HG03378 (cell line): ENCODE measurements around the gene RETNLB.
A peak's percentile ranks its signal among the peaks of the same experiment; 100 is the strongest.

Experiments
- ATAC-seq: cut with Tn5 transposase; IDR thresholded peaks from one replicate; pipeline ENCODE4 v1.9.1; 2021; ENCODE audit warnings: mild to moderate bottlenecking, moderate library complexity; ENCODE audit not compliant: unreplicated experiment

Gene RETNLB, protein sequence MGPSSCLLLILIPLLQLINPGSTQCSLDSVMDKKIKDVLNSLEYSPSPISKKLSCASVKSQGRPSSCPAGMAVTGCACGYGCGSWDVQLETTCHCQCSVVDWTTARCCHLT

GRCh38 chr3:108757404-108757982 is at the start of gene RETNLB:
TSS of gene RETNLB (minus strand) at chr3:108757410. CDS start at chr3:108757185, 225 bp downstream.
- no peak for ATAC-seq

GRCh38 chr3:108806316-108806715 is 49.1 kb upstream of the RETNLB start:
- peak; percentile 73 for ATAC-seq

- no peak for ATAC-seq
These were observed 47.8 kb upstream of the RETNLB start for GRCh38 chr3:108804966-108805365.

DNA sequence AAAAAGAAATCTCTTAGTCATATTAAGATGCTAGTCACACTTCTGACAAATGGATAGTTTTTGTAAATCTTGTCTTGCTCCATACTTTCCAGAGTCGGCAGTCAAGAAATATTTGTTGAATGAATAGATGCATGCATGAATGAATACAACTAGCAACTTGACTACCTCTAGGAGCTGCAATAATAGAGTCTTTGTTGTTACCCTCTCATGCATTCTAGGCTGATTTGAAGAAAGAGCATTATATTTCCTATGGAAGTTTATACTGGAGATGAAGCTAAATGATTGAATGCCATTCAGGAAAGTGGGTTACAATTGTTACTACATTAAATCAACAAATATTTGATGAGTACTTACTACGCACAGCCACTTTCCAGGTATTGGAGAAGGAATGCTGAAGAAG is 47.2 kb upstream of the RETNLB start:
- no peak for ATAC-seq

GRCh38 chr3:108791473-108791872 is 34.3 kb upstream of the RETNLB start:
- ATAC-seq, result no peak

DNA sequence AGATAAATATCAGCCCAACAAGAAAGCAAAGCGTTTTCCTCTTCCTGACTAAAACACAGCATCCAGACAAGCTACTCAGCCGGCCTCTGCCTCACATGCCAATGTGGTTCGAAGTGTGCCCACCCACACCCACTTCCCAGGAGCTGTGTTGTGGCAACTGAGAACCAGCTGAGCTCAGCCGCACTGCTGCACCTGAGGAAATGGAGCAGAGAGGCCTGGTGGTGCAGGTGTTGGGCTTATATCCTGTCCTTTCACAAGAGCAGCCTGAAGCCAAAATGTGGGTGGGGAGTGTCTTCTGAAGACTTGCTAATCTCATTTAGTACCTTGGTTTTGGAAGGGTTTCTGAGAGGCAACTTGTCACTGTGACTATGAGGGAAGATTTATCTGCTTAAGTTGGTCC is 23.0 kb upstream of the RETNLB start:
- ATAC-seq, result no peak

GRCh38 chr3:108779496-108779895 is 22.3 kb upstream of the RETNLB start:
- no peak for ATAC-seq

GRCh38 chr3:108775649-108776048 is 18.4 kb upstream of the RETNLB start:
- ATAC-seq, result no peak

GRCh38 chr3:108767253-108767652 is 10.0 kb upstream of the RETNLB start:
- ATAC-seq, result no peak

- ATAC-seq, result no peak
These were observed 1.5 kb downstream of the RETNLB start for GRCh38 chr3:108755686-108756085.

DNA sequence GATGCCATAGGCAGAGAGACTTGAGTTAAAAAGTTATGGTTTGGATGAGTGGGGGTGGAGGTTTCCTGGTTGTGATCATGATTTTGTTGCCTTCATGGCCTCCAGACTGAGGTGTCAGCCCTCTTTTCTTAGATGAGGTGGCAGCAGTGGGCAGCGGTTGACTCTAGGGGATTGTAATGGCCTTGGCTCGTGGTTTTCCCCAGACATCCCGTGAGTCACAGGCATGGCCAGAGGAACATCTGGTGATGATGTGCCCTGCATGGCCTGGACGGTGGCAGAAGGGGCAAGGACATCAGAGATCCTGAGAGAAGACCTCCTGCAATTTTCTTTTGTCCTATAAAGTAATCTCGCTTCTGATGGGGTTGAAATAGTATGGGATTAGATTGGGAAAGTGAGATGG is 12.4 kb downstream of the RETNLB start:
- ATAC-seq, result no peak

DNA sequence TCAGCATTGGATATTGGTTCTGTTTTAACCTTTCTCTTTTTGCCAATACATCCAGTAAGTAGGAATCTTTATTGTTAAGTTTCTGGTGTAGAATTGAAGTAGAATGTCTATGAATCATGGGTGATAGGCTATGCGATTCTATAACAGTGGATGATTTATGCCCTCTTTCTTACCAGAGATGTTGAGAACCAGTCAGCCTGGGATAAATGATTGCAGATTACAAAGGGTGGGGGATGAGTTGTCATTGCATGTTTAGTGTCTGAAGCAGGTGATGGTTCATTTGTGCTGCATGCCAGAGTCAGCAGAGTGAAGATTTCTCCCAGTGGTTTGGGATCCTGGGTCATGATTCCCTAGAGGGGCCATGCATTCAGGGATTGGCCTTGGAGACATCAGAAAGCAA is 14.3 kb downstream of the RETNLB start:
- no peak for ATAC-seq

DNA sequence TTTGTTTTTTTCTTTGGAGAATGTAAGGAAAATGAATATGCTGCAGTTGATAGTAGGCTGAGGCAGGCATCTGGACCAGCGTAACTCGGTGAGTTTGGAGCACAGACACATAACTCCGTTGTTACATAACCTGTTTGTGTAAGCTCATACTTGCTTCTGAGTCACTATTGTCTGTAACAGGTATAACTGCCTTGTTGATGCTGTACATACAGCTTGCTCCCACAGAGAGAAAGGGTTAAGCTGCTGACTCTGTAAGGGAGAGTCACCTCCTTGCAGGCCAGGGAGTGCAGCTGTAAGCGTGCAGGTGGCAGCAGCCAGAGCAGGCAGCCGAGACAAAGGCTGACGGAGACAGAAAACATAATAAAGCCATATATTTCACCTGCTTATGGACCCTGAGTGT is 20.4 kb downstream of the RETNLB start:
- no peak for ATAC-seq

- no peak for ATAC-seq
These were observed 28.3 kb downstream of the RETNLB start for GRCh38 chr3:108728934-108729333.

GRCh38 chr3:108728105-108728504 is 29.1 kb downstream of the RETNLB start:
- no peak for ATAC-seq

GRCh38 chr3:108724101-108724500 is 33.1 kb downstream of the RETNLB start:
- ATAC-seq, result no peak

DNA sequence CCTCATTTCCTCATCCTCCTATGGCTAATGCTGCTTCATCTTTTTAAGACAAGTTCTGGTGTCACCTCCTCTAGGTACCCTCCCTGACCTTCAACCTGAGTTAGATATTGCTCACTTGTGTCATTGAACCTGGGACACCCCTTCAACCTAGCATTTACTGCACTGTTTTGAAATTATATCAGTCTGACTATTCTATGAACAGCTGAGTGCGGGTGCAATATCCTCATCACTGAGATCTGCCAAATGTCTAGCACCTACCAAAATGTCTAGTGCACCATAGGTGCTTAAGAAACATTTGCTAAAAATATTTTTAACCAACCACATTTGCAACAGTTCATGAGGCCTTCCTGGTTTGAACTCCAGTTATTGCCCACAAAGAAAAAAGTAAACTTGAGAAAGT is 34.5 kb downstream of the RETNLB start:
- ATAC-seq, result no peak

GRCh38 chr3:108719178-108719806 is 37.9 kb downstream of the RETNLB start:
- ATAC-seq, result no peak

DNA sequence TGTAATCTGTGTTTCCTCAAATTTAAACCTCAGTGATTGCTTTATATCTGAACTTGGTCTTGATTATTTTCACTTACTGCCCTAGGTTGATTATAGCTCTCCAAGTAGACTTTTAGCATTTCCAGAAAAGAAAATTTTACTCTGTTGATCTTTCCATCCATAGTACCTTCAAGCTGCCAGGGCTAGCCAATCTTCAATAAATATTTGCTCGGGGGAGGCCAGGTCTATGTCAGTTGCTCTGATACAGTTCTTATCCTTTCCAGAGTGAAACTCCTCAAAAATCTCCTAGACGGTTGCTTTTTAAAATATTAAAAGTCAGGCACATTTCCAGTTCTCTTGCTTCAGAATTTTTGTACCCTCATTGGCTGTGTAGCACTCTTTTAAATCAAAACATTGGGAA is 38.8 kb downstream of the RETNLB start:
- no peak for ATAC-seq

DNA sequence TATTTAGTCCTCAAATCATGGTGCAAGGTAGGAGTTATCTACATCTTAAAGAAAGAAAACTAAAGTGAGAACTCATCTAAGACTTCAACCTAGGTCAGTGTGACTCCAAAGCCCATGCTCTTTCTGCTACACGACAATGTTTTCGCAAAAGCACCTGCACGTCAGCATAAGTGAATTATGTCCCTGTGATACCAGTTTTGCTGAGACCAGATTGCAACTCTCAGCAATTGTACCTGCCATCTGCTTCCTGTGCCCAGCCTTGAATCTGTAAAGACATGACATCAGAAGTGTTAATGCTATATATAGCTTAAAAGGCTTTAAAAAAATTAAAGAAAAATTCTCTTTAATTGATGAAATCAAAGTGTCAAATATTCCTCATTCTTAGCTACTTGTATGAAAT is 43.4 kb downstream of the RETNLB start:
- ATAC-seq, result no peak

GRCh38 chr3:108713009-108713516 is 44.1 kb downstream of the RETNLB start:
- no peak for ATAC-seq
